DOHH2 (cell line): ENCODE data around the gene HDLBP.

Experiments
- EZH2phosphoT487 ChIP-seq: fragments of 200-600 bp; sonication (generic); IDR thresholded peaks from 2 replicates; pipeline ENCODE4 v1.6.1; 2017; ENCODE audit warnings: borderline replicate concordance, mild to moderate bottlenecking, antibody characterized with exemption, low read length, moderate library complexity, mixed read lengths
- TF ChIP-seq, protein P1 (sequence below): fragments of 200-600 bp; sonication (generic); IDR thresholded peaks from one replicate; pipeline ENCODE4 v1.5.1; 2014; ENCODE audit warnings: antibody characterized with exemption, mild to moderate bottlenecking, low read depth, low read length; ENCODE audit not compliant: poor library complexity, severe bottlenecking

DNA sequence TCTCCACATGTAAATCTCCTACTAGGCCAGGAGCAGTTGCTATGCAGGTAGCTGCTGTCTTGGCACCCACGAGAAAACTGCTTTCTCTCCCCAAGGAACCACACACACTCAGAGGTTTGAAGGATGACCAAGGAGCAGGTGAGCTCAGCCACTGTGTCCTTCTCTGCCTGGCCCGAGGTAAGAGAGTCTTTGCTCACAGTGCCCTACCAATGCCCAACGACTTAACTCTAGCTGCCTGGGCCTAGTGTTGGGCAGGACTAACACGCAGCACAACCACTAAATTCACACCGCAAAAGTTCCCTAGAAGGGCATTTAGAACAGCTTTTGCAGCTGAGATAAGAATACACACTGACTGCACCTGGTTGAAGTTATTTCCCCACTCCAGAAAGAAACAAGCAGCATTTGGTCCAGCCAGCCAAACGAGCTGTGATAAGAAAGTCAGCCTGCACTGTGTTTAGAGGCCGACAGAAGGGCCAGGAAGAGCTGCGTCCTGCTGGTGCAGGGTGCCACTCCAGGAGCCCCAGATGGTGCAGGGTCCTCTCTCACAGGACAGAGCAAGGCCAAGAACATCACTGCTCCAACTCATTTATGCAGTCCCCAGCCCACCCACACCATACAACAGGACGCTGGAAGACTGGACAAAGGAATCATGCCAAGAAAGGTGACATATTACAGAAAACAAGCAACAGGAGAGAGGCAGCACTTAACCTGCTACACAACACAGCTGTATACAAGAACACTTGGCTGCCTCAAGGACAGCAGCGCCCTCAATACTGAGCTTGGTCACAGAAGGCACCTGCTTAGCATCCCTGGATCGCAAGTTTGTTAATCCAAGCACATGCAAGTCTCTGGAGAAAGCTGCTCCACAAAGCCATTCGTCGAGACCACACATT lies 12.5 kb downstream of the HDLBP start:
- TF ChIP-seq, protein P1, sequence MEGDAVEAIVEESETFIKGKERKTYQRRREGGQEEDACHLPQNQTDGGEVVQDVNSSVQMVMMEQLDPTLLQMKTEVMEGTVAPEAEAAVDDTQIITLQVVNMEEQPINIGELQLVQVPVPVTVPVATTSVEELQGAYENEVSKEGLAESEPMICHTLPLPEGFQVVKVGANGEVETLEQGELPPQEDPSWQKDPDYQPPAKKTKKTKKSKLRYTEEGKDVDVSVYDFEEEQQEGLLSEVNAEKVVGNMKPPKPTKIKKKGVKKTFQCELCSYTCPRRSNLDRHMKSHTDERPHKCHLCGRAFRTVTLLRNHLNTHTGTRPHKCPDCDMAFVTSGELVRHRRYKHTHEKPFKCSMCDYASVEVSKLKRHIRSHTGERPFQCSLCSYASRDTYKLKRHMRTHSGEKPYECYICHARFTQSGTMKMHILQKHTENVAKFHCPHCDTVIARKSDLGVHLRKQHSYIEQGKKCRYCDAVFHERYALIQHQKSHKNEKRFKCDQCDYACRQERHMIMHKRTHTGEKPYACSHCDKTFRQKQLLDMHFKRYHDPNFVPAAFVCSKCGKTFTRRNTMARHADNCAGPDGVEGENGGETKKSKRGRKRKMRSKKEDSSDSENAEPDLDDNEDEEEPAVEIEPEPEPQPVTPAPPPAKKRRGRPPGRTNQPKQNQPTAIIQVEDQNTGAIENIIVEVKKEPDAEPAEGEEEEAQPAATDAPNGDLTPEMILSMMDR: no peak
- no peak for TF ChIP-seq EZH2phosphoT487
